GM12874 (cell line): ENCODE results near the gene SH3RF3.

Experiments
- TF ChIP-seq, protein P1 (sequence below): IDR thresholded peaks from 2 replicates; pipeline ENCODE4 v1.5.1; 2011; ENCODE audit warnings: low read depth, mild to moderate bottlenecking, control low read depth, low read length, moderate library complexity; ENCODE audit not compliant: insufficient read depth

The SH3RF3 gene

DNA sequence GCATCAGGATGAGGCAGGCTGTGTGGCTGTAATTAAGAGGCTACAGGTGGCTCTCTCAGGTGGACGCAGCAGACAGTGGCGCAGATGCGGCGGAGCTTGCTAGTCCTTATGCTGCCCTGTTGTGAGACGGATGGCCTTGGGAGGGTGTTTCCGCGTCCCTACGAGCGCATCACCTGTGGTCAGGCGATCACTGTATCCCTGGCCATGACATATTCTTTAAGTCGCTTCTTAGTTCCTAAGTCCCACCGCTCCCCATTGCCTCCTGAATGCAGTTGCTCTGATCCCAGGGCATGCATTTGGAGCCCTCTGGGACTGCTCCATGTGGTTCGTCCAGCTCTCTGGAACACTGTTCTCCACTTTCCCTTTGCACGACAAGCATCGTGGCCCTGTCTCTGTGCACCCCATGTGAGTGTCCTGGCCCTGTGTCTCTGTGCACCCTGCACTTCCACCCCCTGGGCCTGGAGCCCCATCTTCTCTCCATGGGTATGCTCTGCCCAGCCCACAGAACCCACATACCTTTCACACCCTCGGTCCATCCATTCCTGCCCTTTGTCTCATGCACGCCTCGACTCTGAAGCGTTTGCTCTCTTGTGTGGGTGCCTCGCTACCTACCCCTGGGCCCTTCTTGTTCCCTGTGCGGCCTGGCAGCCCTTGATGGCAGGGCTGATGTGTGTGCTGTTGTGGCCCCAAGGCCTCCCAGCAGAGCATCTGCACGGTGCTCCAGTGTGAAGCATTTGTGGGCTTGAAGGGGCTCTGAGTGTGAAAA, 74.4 kb downstream of the SH3RF3 start:
- TF ChIP-seq, protein P1, sequence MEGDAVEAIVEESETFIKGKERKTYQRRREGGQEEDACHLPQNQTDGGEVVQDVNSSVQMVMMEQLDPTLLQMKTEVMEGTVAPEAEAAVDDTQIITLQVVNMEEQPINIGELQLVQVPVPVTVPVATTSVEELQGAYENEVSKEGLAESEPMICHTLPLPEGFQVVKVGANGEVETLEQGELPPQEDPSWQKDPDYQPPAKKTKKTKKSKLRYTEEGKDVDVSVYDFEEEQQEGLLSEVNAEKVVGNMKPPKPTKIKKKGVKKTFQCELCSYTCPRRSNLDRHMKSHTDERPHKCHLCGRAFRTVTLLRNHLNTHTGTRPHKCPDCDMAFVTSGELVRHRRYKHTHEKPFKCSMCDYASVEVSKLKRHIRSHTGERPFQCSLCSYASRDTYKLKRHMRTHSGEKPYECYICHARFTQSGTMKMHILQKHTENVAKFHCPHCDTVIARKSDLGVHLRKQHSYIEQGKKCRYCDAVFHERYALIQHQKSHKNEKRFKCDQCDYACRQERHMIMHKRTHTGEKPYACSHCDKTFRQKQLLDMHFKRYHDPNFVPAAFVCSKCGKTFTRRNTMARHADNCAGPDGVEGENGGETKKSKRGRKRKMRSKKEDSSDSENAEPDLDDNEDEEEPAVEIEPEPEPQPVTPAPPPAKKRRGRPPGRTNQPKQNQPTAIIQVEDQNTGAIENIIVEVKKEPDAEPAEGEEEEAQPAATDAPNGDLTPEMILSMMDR, result no peak

DNA sequence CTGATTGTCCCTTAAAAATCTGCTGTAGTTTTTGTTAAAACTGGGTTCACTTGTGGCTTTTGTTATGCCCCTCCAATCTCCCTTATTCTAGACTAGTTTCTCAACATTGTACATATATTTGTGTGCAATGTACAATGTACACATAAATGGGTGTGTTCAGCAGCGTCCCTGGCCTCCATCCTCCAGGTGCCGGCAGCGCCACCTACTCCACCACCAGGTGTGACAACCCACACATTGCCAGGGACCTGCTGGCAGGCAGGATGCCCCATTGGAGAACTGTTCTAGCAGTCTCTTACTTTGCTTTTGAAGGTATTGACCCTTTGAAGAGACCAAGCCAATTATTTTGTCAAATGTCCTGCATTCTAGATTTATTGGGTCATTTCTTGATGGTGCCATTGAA, 75.4 kb downstream of the SH3RF3 start:
- TF ChIP-seq, protein P1, result no peak

DNA sequence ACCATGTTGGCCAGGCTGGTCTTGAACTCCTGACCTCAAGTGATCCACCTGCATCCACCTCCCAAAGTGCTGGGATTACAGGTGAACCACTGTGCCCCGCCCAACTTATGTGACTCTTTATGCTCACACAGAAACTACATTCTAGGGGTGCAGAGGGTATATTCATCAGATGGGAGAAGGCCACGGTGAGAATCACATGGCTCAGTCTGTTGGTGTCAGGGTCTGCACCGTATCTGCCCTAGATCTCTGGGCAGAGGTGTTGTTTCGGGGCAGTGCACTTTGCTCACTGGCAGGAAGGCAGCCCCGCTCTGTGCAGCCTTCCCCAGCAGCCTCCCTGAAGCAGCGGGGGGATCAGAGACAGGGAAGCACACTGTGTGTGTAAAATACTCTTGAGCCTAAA, 76.4 kb downstream of the SH3RF3 start:
- TF ChIP-seq, protein P1, result no peak

DNA sequence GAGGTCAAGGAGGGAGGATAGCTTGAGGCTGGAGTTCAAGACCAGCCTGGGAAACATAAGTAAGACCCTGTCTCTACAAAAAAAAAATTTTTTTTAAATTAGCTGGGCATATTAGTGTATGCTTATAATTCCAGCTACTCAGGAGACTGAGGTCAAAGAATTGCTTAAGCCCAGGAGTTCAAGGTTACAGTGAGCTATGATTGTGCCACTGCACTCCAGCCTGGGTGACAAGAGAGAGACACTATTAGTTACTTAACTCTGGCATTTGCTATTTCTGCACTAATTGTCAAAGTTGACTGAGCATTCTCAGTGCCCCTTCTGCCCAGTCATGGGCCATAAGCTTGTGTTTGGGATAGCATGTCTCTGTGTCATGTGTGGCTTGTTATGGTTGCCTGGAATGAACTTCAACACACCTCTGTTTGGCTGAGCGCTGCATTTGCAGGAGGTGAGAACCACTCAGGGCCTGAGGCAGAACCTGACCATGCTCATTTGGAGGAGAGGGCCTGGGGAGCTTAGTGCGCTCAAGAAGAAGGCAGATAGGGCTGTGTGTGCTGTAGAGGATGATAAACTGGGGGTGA, 77.7 kb downstream of the SH3RF3 start:
- TF ChIP-seq, protein P1, result no peak

DNA sequence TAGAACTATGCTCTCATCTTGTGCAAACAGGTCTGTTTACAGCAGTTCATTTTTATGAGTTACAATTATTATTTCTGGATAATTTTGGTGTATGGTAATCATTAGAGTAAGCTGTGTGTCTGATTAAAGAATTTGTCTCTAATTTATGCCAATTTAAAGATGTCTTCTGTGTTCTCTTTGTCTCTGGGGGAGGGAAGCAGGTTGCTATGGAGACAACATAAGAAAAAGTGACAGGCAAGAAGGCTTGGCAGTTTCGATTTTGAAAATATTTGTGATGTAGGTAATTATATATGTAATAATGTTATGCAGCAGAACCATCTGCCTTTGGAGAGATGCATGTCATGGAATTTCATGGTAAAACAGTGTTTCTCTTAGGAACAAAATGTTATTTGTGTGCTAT, 78.2 kb downstream of the SH3RF3 start:
- TF ChIP-seq, protein P1, result no peak

DNA sequence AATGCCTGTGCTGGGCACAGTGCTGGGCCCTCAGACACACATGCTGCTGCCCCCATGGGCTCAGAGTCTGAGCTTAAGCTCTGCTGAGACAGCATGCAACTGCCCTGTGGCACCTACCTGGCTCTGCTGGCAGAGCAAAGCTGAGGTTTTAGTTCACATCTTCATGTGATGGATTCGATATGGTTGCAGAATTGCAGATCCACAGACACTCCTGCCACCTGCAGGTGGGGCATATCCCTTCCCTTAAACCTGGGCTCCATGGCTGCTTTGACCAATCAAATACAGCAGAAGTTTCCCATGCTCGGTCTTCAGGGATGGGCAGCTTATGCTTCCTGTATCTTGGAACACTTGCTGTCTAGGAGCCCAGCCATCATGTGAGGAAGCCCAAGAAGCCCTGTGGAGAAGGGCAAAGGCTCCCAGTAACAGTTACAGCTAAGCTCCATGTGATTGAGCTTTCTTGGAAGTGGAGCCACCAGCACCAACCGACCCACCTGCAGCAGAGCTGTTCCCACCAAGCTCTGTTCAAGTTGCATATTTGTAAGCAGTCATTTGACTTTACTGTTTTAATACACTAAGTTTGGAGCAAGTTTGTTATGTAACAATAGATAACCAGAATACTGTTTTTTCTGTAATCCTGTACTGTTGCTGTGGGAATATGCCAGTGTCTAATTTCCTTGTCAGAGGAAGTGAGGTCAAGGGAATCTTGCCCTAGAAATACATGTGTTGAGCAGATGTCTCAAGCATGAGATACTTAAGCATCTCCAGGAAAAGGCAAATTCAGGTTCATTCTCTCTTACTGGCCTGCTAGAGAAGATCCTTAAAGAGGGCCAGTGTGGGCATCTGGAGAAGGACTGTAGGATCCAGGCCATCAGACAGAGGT, 79.3 kb downstream of the SH3RF3 start:
- TF ChIP-seq, protein P1, result peak; percentile 25; the same call in 1 of the 2 replicates

DNA sequence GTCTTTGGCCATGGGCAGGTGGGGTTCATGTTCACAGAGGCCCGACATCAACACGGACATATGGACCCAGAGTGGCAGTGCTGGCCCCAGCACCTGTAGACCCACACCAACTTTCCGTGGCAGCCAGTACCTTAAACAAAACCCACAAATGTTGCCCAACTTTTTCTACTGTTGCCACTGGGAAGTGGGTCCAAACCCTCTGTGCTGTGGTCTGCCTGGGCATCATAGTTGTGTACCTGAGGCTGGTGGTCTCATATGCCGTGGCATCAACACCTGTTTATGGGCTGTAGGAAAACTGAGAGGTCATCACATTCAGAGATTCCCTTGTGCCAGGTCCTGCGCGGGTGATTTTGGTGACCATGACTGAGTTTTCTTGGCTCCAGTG, 79.9 kb downstream of the SH3RF3 start:
- TF ChIP-seq, protein P1, result no peak
